Activated CD4-positive, alpha-beta memory T cell treated with anti-CD3 and anti-CD28 coated beads for 36 hours (primary cell): ENCODE results near the gene CAMLG. TPM values are rescaled to one million over a fixed set of nuclear protein-coding genes. Genes with fewer than 3 reads are reported as not detected.

Experiments
- CTCF ChIA-PET: fragments of 350-600 bp; sonication (Branson Sonifier 250); formaldehyde crosslinking; loops from one replicate; lab custom pipeline; 2021; ENCODE audit warnings: antibody characterized with exemption, inconsistent platforms; lab: Charles Lee
- POLR2A ChIA-PET: fragments of 350-600 bp; sonication (Branson Sonifier 250); formaldehyde crosslinking; loops from one replicate; lab custom pipeline; 2021; ENCODE audit warnings: antibody characterized with exemption; lab: Charles Lee
- DNase-seq: peaks from one replicate; pipeline ENCODE4 v3.0.0-alpha.2; 2020
- H3K27ac Mint-ChIP-seq: one replicate; pipeline ENCODE4 v1.8.0; 2021; ENCODE audit warnings: mixed read lengths
- H3K27me3 Mint-ChIP-seq: one replicate; pipeline ENCODE4 v1.8.0; 2021; ENCODE audit warnings: mixed read lengths
- H3K36me3 Mint-ChIP-seq: one replicate; pipeline ENCODE4 v1.8.0; 2021; ENCODE audit warnings: mixed read lengths
- H3K4me1 Mint-ChIP-seq: one replicate; pipeline ENCODE4 v1.8.0; 2021; ENCODE audit warnings: low read depth, mixed read lengths
- H3K4me3 Mint-ChIP-seq: one replicate; pipeline ENCODE4 v1.8.0; 2021; ENCODE audit warnings: mild to moderate bottlenecking, mixed read lengths
- H3K9me3 Mint-ChIP-seq: one replicate; pipeline ENCODE4 v1.8.0; 2021; ENCODE audit warnings: mixed read lengths
- intact Hi-C: fragments of 100-400 bp; cut with micrococcal nuclease; formaldehyde crosslinking; loops from one replicate; pipeline ENCODE4 v1.15.1; 2023
- total RNA-seq, 2 experiments: library from RNA; stranded (reverse); gene quantifications; one replicate each; pipeline ENCODE4 v1.2.3, GENCODE V29; 2021

Gene CAMLG
- total RNA-seq, 2 experiments from 2014 or later = 40.3 to 41.2 TPM

DNA sequence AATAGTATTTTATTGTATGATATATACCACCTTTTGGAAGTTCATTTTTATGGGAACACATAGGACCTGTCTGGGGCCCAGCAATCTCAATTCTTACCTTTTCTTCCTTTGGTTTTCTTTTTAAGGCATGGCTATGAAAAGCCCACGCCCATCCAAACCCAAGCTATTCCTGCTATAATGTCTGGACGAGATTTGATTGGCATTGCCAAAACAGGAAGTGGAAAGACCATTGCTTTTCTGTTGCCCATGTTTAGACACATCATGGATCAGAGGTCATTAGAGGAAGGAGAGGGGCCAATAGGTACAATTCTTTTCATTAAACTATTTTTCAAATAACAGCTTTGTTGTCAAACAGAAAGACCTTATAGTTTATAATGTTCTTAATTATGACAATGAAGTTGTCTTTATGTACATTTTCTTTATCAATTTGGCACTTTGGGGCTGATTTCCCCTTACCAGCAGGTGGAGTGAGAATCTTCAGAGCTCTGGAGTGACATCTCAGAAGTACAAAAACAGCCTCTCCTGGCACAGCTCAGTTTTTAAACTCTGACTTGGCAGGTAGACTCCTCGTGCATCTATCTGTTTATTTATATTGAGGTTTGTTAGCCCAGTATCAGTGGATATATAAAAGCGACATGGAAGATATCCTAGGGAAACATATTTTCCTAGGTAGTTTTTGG is 46.0 kb downstream of the CAMLG start:
- H3K4me3 Mint-ChIP-seq = no peak overlapping the region
- CTCF ChIA-PET = interaction anchor here (0.7 to 1.6 kb wide), 5 partner anchors 65 to 145 kb away, joined by 3 to 5 read pairs (median 4); partner anchors contain the start of gene PCBD2
- no peaks in the 10 kb centered on the region for H3K4me1 Mint-ChIP-seq
- no peaks in the 10 kb centered on the region for H3K9me3 Mint-ChIP-seq
- POLR2A ChIA-PET = no interaction called here
- no peak for DNase-seq
- intact Hi-C loops = no loop called here
- H3K27me3 Mint-ChIP-seq = no peaks in the 10 kb centered on the region
- no peak overlapping the region for H3K27ac Mint-ChIP-seq
- peaks cover 39% of the 10 kb centered on the region for H3K36me3 Mint-ChIP-seq

- ChIA-PET POLR2A (no interaction called here), CTCF (interaction anchor here (0.7 to 1.6 kb wide), 4 partner anchors 119 to 145 kb away, joined by 3 to 5 read pairs (median 4); partner anchors contain the start of gene PCBD2)
- H3K27ac Mint-ChIP-seq = peak overlapping the region; percentile 2
Measured at GRCh38 chr5:134784946-134785620, 46.7 kb downstream of the CAMLG start.

GRCh38 chr5:134787692-134788091 is 49.3 kb downstream of the CAMLG start:
- H3K27ac Mint-ChIP-seq = no peak overlapping the region
- DNase-seq = no peak
- no peaks in the 10 kb centered on the region for H3K9me3 Mint-ChIP-seq
- H3K4me3 Mint-ChIP-seq = no peak overlapping the region
- intact Hi-C loops = no loop called here
- ChIA-PET CTCF (interaction anchor here (1.2 kb wide), 1 partner anchor 117 kb away, joined by 3 read pairs; the partner anchor contains the start of gene PCBD2), POLR2A (interaction anchor here (0.6 kb wide), 1 partner anchor 116 kb away, joined by 4 read pairs; no protein-coding TSS in a partner anchor)
- H3K4me1 Mint-ChIP-seq = no peaks in the 10 kb centered on the region
- no peaks in the 10 kb centered on the region for H3K27me3 Mint-ChIP-seq
- peaks cover 41% of the 10 kb centered on the region for H3K36me3 Mint-ChIP-seq

More at GRCh38 chr5:134784946-134785620, 46.7 kb downstream of the CAMLG start:
- Mint-ChIP-seq H3K4me3 (no peak overlapping the region), H3K27me3 (no peaks in the 10 kb centered on the region), H3K4me1 (no peaks in the 10 kb centered on the region), H3K36me3 (peaks cover 42% of the 10 kb centered on the region), H3K9me3 (no peaks in the 10 kb centered on the region)
- DNase-seq = no peak
- intact Hi-C loops = no loop called here

GRCh38 chr5:134791580-134791979 is 53.2 kb downstream of the CAMLG start:
- ChIA-PET POLR2A (no interaction called here), CTCF (interaction anchor here (1.0 kb wide), 1 partner anchor 113 kb away, joined by 3 read pairs; the partner anchor contains the start of gene PCBD2)

GRCh38 chr5:134792286-134792685 is 53.9 kb downstream of the CAMLG start:
- H3K9me3 Mint-ChIP-seq = no peaks in the 10 kb centered on the region
- no peak for DNase-seq
- H3K27me3 Mint-ChIP-seq = no peaks in the 10 kb centered on the region
- intact Hi-C loops = no loop called here
- CTCF ChIA-PET = interaction anchor here (1.0 kb wide), 1 partner anchor 113 kb away, joined by 3 read pairs; the partner anchor contains the start of gene PCBD2
- no peaks in the 10 kb centered on the region for H3K4me1 Mint-ChIP-seq
- no peak overlapping the region for H3K27ac Mint-ChIP-seq
- POLR2A ChIA-PET = no interaction called here
- H3K36me3 Mint-ChIP-seq = peaks cover 45% of the 10 kb centered on the region
- H3K4me3 Mint-ChIP-seq = no peak overlapping the region

More at GRCh38 chr5:134791580-134791979, 53.2 kb downstream of the CAMLG start:
- no peak overlapping the region for H3K27ac Mint-ChIP-seq
- no peak for DNase-seq
- no peak overlapping the region for H3K4me3 Mint-ChIP-seq
- H3K27me3 Mint-ChIP-seq = no peaks in the 10 kb centered on the region
- H3K4me1 Mint-ChIP-seq = no peaks in the 10 kb centered on the region
- H3K9me3 Mint-ChIP-seq = no peaks in the 10 kb centered on the region
- intact Hi-C loops = no loop called here
- peaks cover 49% of the 10 kb centered on the region for H3K36me3 Mint-ChIP-seq

DNA sequence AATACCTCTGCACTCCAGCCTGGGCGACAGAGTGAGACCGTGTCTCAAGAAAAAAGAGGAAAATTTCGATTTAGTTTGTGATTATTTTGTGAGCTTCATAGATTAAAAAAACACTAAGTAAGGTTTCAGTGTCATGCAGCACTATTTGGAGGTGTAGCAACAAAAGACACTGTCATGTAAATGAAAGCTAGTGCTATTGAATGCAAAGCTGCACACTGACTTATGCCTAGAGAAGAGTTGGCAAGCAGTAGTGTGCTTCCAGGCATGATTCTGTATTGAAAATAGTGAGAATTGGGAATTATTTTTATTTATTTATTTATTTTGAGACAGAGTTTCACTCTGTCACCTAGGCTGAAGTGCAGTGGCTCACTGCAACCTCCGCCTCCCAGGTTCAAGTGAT is 54.8 kb downstream of the CAMLG start:
- H3K4me1 Mint-ChIP-seq = peaks cover 2% of the 10 kb centered on the region
- POLR2A ChIA-PET = no interaction called here
- CTCF ChIA-PET = interaction anchor here (1.0 kb wide), 1 partner anchor 12 kb away, joined by 3 read pairs; no protein-coding TSS in a partner anchor

DNA sequence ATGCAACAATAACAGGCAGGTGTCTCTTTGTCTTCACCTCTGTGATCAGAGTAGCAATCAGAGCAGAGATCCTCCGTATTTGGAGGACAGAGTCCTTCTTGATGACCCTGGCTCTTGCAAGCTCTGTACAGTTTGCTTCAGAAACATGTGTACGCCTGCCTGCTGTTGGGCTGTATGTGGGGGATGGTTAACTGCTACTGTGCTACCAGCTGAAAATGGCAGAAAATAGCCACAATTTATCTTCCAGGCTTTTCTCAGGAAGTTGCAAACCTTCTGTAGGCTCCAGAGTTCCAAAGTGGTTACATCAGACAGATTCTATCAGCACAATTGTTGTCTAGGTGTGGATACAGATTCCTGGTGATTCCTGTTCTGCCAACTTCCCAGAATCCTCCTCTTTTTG is 55.7 kb downstream of the CAMLG start:
- peaks cover 10% of the 10 kb centered on the region for H3K4me1 Mint-ChIP-seq
- H3K36me3 Mint-ChIP-seq = peaks cover 44% of the 10 kb centered on the region
- DNase-seq = no peak
- intact Hi-C loops = no loop called here
- H3K27ac Mint-ChIP-seq = no peak overlapping the region
- POLR2A ChIA-PET = no interaction called here
- CTCF ChIA-PET = no interaction called here
- no peaks in the 10 kb centered on the region for H3K9me3 Mint-ChIP-seq
- no peaks in the 10 kb centered on the region for H3K27me3 Mint-ChIP-seq
- no peak overlapping the region for H3K4me3 Mint-ChIP-seq

More for the DNA sequence above, 54.8 kb downstream of the CAMLG start:
- Mint-ChIP-seq H3K36me3 (peaks cover 43% of the 10 kb centered on the region), H3K4me3 (no peak overlapping the region), H3K27ac (no peak overlapping the region), H3K27me3 (no peaks in the 10 kb centered on the region), H3K9me3 (no peaks in the 10 kb centered on the region)
- intact Hi-C loops = no loop called here
- DNase-seq = no peak

GRCh38 chr5:134794819-134795218 is 56.5 kb downstream of the CAMLG start:
- no peak overlapping the region for H3K27ac Mint-ChIP-seq
- H3K36me3 Mint-ChIP-seq = peaks cover 45% of the 10 kb centered on the region
- CTCF ChIA-PET = interaction anchor here (0.6 kb wide), 1 partner anchor 102 kb away, joined by 3 read pairs; no protein-coding TSS in a partner anchor
- DNase-seq = no peak
- H3K4me1 Mint-ChIP-seq = peaks cover 11% of the 10 kb centered on the region
- no peaks in the 10 kb centered on the region for H3K27me3 Mint-ChIP-seq
- no peak overlapping the region for H3K4me3 Mint-ChIP-seq
- POLR2A ChIA-PET = no interaction called here
- no peaks in the 10 kb centered on the region for H3K9me3 Mint-ChIP-seq
- intact Hi-C loops = no loop called here

GRCh38 chr5:134798468-134798867 is 60.1 kb downstream of the CAMLG start:
- DNase-seq = no peak
- ChIA-PET POLR2A (no interaction called here), CTCF (no interaction called here)
- Mint-ChIP-seq H3K9me3 (no peaks in the 10 kb centered on the region), H3K27ac (peak overlapping the region; percentile 1), H3K36me3 (peaks cover 31% of the 10 kb centered on the region), H3K27me3 (no peaks in the 10 kb centered on the region), H3K4me3 (no peak overlapping the region), H3K4me1 (peaks cover 11% of the 10 kb centered on the region)
- intact Hi-C loops = no loop called here

Other genes with a start within 250 kb of the CAMLG start
- 10 to 100 TPM; 79.4 to 81.6 TPM for gene JADE2, start 212.9 kb upstream of the CAMLG start, total RNA-seq
- gene SAR1B, start 105.7 kb upstream of the CAMLG start, total RNA-seq = 10 to 100 TPM; 56.8 to 61.1 TPM
- 10 to 100 TPM; 30.8 to 31.4 TPM for gene SEC24A, start 89.8 kb upstream of the CAMLG start, total RNA-seq
- 10 to 100 TPM; 67.4 to 68.0 TPM for gene DDX46, start 20.2 kb downstream of the CAMLG start, total RNA-seq
- gene C5orf24, start 107.4 kb downstream of the CAMLG start, total RNA-seq = 10 to 100 TPM; 21.9 to 25.2 TPM
- 10 to 100 TPM; 29.6 to 30.9 TPM for gene TXNDC15, start 135.8 kb downstream of the CAMLG start, total RNA-seq
- 10 to 100 TPM in 1 of 2 experiments, 1 to 10 TPM in 1; 9.8 to 13.2 TPM for gene PCBD2, start 166.6 kb downstream of the CAMLG start, total RNA-seq
- gene CATSPER3, start 229.4 kb downstream of the CAMLG start, total RNA-seq = under 1 TPM; 0.45 to 0.53 TPM